OCI-LY3 (cell line): ENCODE results near the gene CCDC142.

Experiments used
- H2AFZ ChIP-seq: fragments of 200-600, 300-600 bp; shearing (Covaris generic); 2 replicates; pipeline ENCODE4 v1.6.0; 2014; ENCODE audit warnings: antibody characterized with exemption, low read depth, low read length
- H3K27ac ChIP-seq: fragments of 200-600, 300-600 bp; sonication (generic); 2 replicates; pipeline ENCODE4 v1.5.1; 2014; ENCODE audit warnings: mild to moderate bottlenecking, low read length, moderate library complexity, mixed read lengths
- H3K27me3 ChIP-seq: fragments of 200-600, 300-600 bp; sonication (generic); 2 replicates; pipeline ENCODE4 v1.6.1; 2014; ENCODE audit warnings: low read depth, low read length, mixed read lengths
- H3K36me3 ChIP-seq: fragments of 200-600, 300-600 bp; sonication (generic); replicated peaks from 2 replicates; pipeline ENCODE3; 2014; ENCODE audit warnings: low read depth, low read length, mixed read lengths
- H3K4me1 ChIP-seq: fragments of 300-600, 200-600 bp; sonication (generic); 2 replicates; pipeline ENCODE4 v1.6.1; 2014; ENCODE audit warnings: low read length, mixed read lengths
- H3K4me2 ChIP-seq: fragments of 200-600, 300-600 bp; sonication (generic); 2 replicates; pipeline ENCODE4 v1.6.1; 2014; ENCODE audit warnings: low read length, mixed read lengths
- H3K4me3 ChIP-seq: fragments of 300-600, 200-600 bp; sonication (generic); 2 replicates; pipeline ENCODE4 v1.5.1; 2014; ENCODE audit warnings: antibody characterized with exemption, mild to moderate bottlenecking, low read length, moderate library complexity
- H3K79me2 ChIP-seq: fragments of 300-600, 200-600 bp; shearing (Covaris generic); 2 replicates; pipeline ENCODE4 v1.6.1; 2014; ENCODE audit warnings: mild to moderate bottlenecking, low read length, mixed read lengths
- H3K9ac ChIP-seq: fragments of 300-600, 200-600 bp; shearing (Covaris generic); 2 replicates; pipeline ENCODE4 v1.6.0; 2014; ENCODE audit warnings: mild to moderate bottlenecking, low read length, moderate library complexity
- H3K9me3 ChIP-seq: fragments of 200-600, 300-600 bp; shearing (Covaris generic); 2 replicates; pipeline ENCODE4 v1.6.1; 2014; ENCODE audit warnings: low read length, mixed read lengths; ENCODE audit not compliant: insufficient read depth
- H4K20me1 ChIP-seq: fragments of 200-600, 300-600 bp; sonication (generic); 2 replicates; pipeline ENCODE4 v1.6.1; 2016; ENCODE audit warnings: low read length, mixed read lengths; ENCODE audit not compliant: insufficient read depth
- CTCF ChIP-seq: fragments of 200-600, 300-600 bp; sonication (generic); IDR thresholded peaks from 2 replicates; pipeline ENCODE4 v1.5.1; 2014; ENCODE audit warnings: antibody characterized with exemption, low read length, low read depth
- EZH2phosphoT487 ChIP-seq: fragments of 200-600 bp; shearing (Covaris generic); IDR thresholded peaks from 2 replicates; pipeline ENCODE4 v1.6.1; 2018; ENCODE audit warnings: antibody characterized with exemption, mixed run types, low read depth

The CCDC142 gene

DNA sequence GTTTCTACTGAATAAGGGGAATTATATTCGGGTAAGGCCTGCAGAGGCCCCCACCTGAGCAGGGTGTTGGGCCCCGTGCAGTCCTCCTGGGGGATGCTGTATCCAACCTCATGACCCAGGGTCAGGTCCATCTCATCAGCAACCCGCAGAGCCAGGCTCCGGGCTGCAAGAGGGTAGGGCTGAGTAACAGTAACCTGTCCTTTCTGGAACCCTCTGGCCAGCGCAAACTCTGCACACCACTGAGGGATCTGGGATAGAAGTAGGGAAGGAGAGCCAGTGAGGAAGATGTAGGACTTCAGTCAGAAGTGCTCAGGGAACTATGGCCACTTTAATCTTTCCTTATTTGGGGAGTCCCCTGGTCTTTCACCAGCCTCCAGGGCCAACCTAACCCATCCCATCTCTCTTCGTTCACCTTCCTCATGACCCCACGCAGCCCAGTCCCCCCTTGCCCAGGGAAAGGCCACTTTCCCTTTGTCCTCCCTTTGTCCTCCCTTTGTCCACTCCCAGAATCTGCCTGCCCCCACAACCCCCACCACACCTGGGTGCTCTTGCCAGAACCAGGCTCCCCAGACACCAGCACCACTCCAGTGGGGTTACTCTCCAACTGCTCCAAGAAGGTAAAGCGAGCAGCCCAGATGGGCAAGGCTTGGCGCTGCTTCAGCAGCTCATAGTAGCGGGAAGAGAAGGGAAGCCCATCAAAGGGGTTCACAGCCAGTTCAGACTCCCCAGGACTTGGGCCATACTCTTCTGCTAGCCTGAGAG lies 42.3 kb upstream of the CCDC142 start:
- H3K79me2 ChIP-seq, result peaks cover 32% of the 10 kb centered on the region
- no peaks in the 10 kb centered on the region for H3K9me3 ChIP-seq
- H3K36me3 ChIP-seq, result peaks cover 34% of the 10 kb centered on the region
- H4K20me1 ChIP-seq, result no peaks in the 10 kb centered on the region; the same call in 1 of the 2 replicates
- H3K4me3 ChIP-seq, result no peak overlapping the region
- peaks cover 38% of the 10 kb centered on the region for H3K4me1 ChIP-seq
- no peak overlapping the region for H3K4me2 ChIP-seq
- H2AFZ ChIP-seq, result no peak overlapping the region
- no peak overlapping the region for H3K27ac ChIP-seq
- H3K9ac ChIP-seq, result no peak overlapping the region
- TF ChIP-seq CTCF, result no peak
- no peak for TF ChIP-seq EZH2phosphoT487
- no peaks in the 10 kb centered on the region for H3K27me3 ChIP-seq

DNA sequence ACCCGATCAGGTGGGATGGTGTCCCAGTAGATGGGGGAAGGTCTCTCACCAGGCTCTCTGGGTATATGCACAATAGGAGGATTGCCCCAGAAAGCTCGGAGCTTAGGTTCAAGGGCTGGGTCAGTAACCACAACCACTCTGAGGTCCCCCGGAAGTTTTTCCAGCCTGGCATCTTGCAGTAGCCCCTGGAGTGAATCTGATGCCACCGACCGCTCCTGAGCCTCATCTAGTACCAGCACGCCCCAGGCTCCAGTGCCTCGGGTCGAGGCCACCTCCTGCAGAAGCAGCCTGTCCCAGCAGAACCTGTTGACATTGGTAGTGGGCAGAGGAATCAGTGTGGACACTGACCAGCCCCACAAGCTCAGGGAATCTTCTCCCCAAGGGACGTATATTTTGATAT lies 41.2 kb upstream of the CCDC142 start:
- Histone ChIP-seq H3K27ac (no peak overlapping the region), H3K9ac (no peak overlapping the region), H3K36me3 (peaks cover 39% of the 10 kb centered on the region), H4K20me1 (no peaks in the 10 kb centered on the region; the same call in 1 of the 2 replicates), H3K4me3 (no peak overlapping the region), H2AFZ (no peak overlapping the region), H3K4me1 (peaks cover 46% of the 10 kb centered on the region), H3K4me2 (no peak overlapping the region), H3K79me2 (peaks cover 22% of the 10 kb centered on the region), H3K9me3 (no peaks in the 10 kb centered on the region), H3K27me3 (no peaks in the 10 kb centered on the region)
- TF ChIP-seq CTCF, result no peak
- no peak for TF ChIP-seq EZH2phosphoT487

GRCh38 chr2:74522516-74522915 lies 39.7 kb upstream of the CCDC142 start:
- H3K9me3 ChIP-seq, result no peaks in the 10 kb centered on the region
- H3K79me2 ChIP-seq, result peaks cover 8% of the 10 kb centered on the region
- TF ChIP-seq EZH2phosphoT487 (no peak), CTCF (no peak)
- H3K27ac ChIP-seq, result no peak overlapping the region
- H3K4me3 ChIP-seq, result no peak overlapping the region
- H3K27me3 ChIP-seq, result no peaks in the 10 kb centered on the region
- peaks cover 35% of the 10 kb centered on the region for H3K4me1 ChIP-seq
- H3K36me3 ChIP-seq, result peaks cover 24% of the 10 kb centered on the region
- no peak overlapping the region for H2AFZ ChIP-seq
- no peaks in the 10 kb centered on the region for H4K20me1 ChIP-seq
- H3K4me2 ChIP-seq, result no peak overlapping the region
- no peak overlapping the region for H3K9ac ChIP-seq

GRCh38 chr2:74516650-74517049 lies 33.9 kb upstream of the CCDC142 start:
- Histone ChIP-seq H3K9me3 (no peaks in the 10 kb centered on the region), H3K4me3 (no peak overlapping the region), H3K36me3 (peaks cover 5% of the 10 kb centered on the region), H3K27ac (no peak overlapping the region), H2AFZ (no peak overlapping the region), H3K4me2 (no peak overlapping the region), H4K20me1 (no peaks in the 10 kb centered on the region), H3K9ac (no peak overlapping the region), H3K79me2 (no peaks in the 10 kb centered on the region), H3K27me3 (no peaks in the 10 kb centered on the region), H3K4me1 (peaks cover 16% of the 10 kb centered on the region)
- no peak for TF ChIP-seq EZH2phosphoT487
- no peak for TF ChIP-seq CTCF
